ENCODE results near the gene STK39. TPM values are rescaled to one million over a fixed set of nuclear protein-coding genes. Genes with fewer than 3 reads are reported as not detected.

STK39 gene
- total RNA-seq, 2 donors from 2014 or later = 21.5 to 27.9 TPM

GRCh38 chr2:167940734-167941507 lies 306.5 kb downstream of the STK39 start:
- ATAC-seq (replicated peaks) = no peak
- Mint-ChIP-seq H3K27ac (no peak overlapping the region), H3K4me1 (no peaks in the 10 kb centered on the region), H3K27me3 (peaks cover 5% of the 10 kb centered on the region), H3K4me3 (no peak overlapping the region), H3K36me3 (ENCODE audit: low read depth) (no peaks in the 10 kb centered on the region), H3K9me3 (no peaks in the 10 kb centered on the region)

DNA sequence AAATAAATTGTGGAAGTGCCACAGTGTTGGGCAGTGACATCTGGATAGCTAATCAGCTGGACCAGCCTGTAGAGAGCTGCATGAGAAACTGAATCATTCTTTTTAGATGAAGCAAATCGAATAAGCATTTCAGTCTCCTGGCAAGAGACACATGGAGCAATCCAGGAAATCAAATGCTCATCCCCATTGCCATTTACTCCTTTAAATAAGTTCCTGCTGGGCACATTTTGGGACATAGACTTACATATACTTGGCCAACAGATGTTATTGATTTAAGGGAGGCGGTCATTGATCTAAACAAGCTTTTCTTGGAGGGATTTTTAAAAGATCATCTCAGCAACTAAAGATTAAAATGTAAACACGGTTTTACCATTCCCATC lies 307.1 kb downstream of the STK39 start:
- Mint-ChIP-seq H3K4me3 (no peak overlapping the region), H3K36me3 (ENCODE audit: low read depth) (no peaks in the 10 kb centered on the region), H3K4me1 (no peaks in the 10 kb centered on the region), H3K27ac (no peak overlapping the region), H3K27me3 (peaks cover 5% of the 10 kb centered on the region), H3K9me3 (no peaks in the 10 kb centered on the region)
- ATAC-seq (replicated peaks) = no peak

- no peaks in the 10 kb centered on the region for H3K9me3 Mint-ChIP-seq
- H3K27ac Mint-ChIP-seq = no peak overlapping the region
- H3K27me3 Mint-ChIP-seq = peaks cover 5% of the 10 kb centered on the region
- no peak for ATAC-seq (replicated peaks)
- H3K36me3 Mint-ChIP-seq (ENCODE audit: low read depth) = no peaks in the 10 kb centered on the region
- no peaks in the 10 kb centered on the region for H3K4me1 Mint-ChIP-seq
- H3K4me3 Mint-ChIP-seq = no peak overlapping the region
These were observed 307.7 kb downstream of the STK39 start for GRCh38 chr2:167939514-167940345.

DNA sequence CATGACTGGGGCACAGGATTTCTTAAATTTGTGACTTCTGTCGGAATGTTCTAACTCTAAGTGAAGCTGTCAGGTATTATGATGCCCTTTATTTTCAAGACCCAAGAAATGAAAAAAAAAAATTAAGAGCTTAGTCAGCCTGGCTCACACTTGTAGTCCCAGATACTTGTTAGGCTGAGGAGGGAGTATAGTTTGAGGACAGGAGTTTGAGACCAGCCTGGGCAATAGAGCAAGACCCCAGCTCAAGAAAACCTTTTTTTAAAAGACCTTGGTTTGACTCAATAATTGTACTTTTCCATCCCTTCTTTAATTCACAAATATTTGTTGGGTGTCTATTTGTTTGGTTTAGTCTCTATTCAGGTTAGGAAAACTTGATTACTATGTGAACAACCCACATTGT lies 310.0 kb downstream of the STK39 start:
- no peaks in the 10 kb centered on the region for H3K4me1 Mint-ChIP-seq
- H3K9me3 Mint-ChIP-seq = no peaks in the 10 kb centered on the region
- H3K36me3 Mint-ChIP-seq (ENCODE audit: low read depth) = no peaks in the 10 kb centered on the region
- peaks cover 5% of the 10 kb centered on the region for H3K27me3 Mint-ChIP-seq
- ATAC-seq (replicated peaks) = no peak
- H3K4me3 Mint-ChIP-seq = no peak overlapping the region
- H3K27ac Mint-ChIP-seq = no peak overlapping the region

DNA sequence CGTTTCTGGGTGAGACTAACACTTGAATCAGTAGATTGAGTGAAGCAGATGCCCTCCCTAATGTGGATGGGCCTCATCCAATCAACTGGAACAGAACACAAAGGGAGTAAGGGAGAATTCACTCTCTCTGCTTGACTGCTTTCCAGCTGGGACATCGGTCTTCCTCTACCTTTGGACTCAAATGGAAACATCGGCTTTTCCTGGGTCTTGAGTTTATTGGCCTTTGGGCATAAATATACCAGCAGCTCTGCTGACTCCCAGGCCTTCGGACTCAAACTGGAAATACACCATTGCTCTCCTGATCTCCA lies 311.6 kb downstream of the STK39 start:
- no peaks in the 10 kb centered on the region for H3K27me3 Mint-ChIP-seq
- ATAC-seq (replicated peaks) = no peak
- no peak overlapping the region for H3K4me3 Mint-ChIP-seq
- no peaks in the 10 kb centered on the region for H3K4me1 Mint-ChIP-seq
- no peaks in the 10 kb centered on the region for H3K9me3 Mint-ChIP-seq
- H3K36me3 Mint-ChIP-seq (ENCODE audit: low read depth) = no peaks in the 10 kb centered on the region
- no peak overlapping the region for H3K27ac Mint-ChIP-seq

DNA sequence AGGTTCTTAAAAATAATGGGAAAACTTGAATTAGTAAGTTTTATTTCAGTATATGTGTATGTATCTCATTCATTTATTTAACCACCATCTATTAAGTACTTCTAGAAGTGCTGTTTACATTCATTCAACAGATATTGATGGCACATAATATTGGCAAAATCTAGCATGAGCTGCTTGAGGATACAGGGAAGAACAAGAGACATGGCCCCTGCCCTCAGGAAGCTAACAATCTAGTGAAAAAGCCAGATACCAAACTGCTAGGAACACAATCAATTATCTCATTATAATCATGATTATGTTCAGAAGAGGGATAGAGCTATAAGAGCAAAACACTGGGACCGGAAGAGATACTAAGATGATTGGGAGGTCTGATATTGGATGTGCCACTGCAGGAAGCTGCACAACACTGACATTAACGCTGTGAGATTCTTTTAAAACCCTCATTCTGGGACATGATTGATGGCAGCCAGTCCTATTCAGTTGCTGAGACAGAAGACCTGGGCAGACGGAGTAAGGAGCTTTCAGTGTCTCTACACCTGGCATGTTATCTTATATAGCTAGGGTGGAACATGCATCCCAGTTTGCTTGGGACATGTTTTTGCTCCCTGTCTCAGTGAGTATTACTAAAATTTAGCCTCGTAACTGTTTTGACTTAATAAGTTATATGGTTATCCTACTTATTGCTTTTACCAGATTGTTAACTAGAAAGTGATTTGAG lies 314.1 kb downstream of the STK39 start:
- Mint-ChIP-seq H3K27ac (no peak overlapping the region), H3K4me3 (no peak overlapping the region), H3K36me3 (ENCODE audit: low read depth) (no peaks in the 10 kb centered on the region), H3K4me1 (no peaks in the 10 kb centered on the region), H3K9me3 (no peaks in the 10 kb centered on the region), H3K27me3 (no peaks in the 10 kb centered on the region)
- ATAC-seq (replicated peaks) = no peak

DNA sequence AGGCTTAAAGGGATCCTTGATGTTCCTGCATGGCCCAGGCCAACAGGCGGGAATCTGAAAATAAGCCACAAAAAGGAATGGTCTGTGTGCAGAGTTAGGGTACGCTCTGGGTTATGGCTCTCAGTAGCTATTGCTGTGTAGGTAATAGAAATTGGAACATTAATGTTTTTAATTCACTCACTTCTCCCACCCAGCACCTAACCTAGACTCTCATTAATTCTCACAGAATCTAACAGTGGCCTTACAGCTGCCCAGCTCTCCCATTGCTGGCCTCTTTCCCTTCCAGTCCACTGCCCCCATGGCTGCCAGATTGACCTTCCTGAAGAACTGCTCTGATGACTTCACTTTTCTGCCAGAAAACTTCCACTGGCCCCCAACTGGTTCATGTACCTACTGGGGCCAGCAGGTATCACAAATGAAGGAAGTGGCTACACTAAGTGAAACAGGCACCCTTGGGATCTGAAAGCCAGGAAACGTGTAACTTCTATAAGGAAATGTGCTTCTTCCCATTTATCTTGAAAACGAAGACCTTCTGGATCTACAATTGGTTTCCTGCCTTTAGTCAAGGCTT lies 315.2 kb downstream of the STK39 start:
- no peak overlapping the region for H3K4me3 Mint-ChIP-seq
- H3K36me3 Mint-ChIP-seq (ENCODE audit: low read depth) = no peaks in the 10 kb centered on the region
- H3K27ac Mint-ChIP-seq = no peak overlapping the region

GRCh38 chr2:167929484-167929883 lies 317.9 kb downstream of the STK39 start:
- Mint-ChIP-seq H3K9me3 (no peaks in the 10 kb centered on the region), H3K36me3 (ENCODE audit: low read depth) (no peaks in the 10 kb centered on the region), H3K27ac (no peak overlapping the region), H3K4me1 (no peaks in the 10 kb centered on the region), H3K27me3 (peaks cover 5% of the 10 kb centered on the region), H3K4me3 (no peak overlapping the region)
- no peak for ATAC-seq (replicated peaks)

More for the DNA sequence above, 315.2 kb downstream of the STK39 start:
- H3K27me3 Mint-ChIP-seq = no peaks in the 10 kb centered on the region
- no peaks in the 10 kb centered on the region for H3K4me1 Mint-ChIP-seq
- no peak for ATAC-seq (replicated peaks)
- H3K9me3 Mint-ChIP-seq = no peaks in the 10 kb centered on the region

DNA sequence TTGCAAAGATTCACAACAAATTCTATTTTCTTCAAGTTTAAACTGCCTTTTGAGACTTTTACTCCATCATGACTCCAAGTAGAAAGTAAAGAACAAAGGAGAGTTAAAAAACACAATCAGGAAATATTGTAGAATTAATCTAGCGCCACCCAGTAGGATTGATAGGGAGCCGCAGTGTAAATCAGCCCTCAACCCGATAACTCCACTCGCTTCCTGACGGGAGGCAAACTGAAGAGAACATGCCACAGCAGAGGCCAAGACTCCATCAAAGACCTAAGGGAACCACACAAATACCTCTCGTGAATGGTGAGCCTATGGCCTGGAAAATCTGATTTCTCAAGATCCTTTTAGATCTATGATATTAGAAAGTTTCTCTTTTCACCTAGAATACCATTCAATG lies 319.0 kb downstream of the STK39 start:
- ATAC-seq (replicated peaks) = no peak
- no peaks in the 10 kb centered on the region for H3K4me1 Mint-ChIP-seq
- peaks cover 5% of the 10 kb centered on the region for H3K27me3 Mint-ChIP-seq
- no peaks in the 10 kb centered on the region for H3K9me3 Mint-ChIP-seq
- H3K27ac Mint-ChIP-seq = no peak overlapping the region
- H3K4me3 Mint-ChIP-seq = no peak overlapping the region
- no peaks in the 10 kb centered on the region for H3K36me3 Mint-ChIP-seq (ENCODE audit: low read depth)

GRCh38 chr2:167925758-167926157 lies 321.6 kb downstream of the STK39 start:
- H3K4me1 Mint-ChIP-seq = no peaks in the 10 kb centered on the region
- no peak for ATAC-seq (replicated peaks)
- H3K36me3 Mint-ChIP-seq (ENCODE audit: low read depth) = no peaks in the 10 kb centered on the region
- H3K27me3 Mint-ChIP-seq = peaks cover 5% of the 10 kb centered on the region
- no peaks in the 10 kb centered on the region for H3K9me3 Mint-ChIP-seq
- H3K4me3 Mint-ChIP-seq = no peak overlapping the region
- H3K27ac Mint-ChIP-seq = no peak overlapping the region

DNA sequence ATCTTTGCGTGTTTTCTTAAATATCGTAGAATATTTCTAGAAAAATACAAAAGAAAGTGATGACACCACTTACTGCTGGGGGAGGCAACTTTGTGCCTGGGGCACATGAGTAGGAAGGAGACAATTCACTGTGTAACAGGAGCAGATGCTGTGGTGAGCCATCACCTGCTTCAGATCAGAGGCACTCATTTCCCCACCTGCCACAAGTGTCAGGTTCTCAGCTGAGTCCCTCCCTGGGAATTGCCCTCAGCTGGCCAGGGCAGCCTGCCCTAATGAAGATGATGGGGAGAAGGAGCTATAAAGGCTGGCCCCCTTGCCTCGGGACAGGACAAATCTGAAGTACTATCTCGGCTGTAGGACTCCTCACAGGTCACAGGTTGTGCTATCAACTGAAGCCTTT lies 322.8 kb downstream of the STK39 start:
- Mint-ChIP-seq H3K27me3 (peaks cover 5% of the 10 kb centered on the region), H3K4me3 (no peak overlapping the region), H3K9me3 (no peaks in the 10 kb centered on the region), H3K36me3 (ENCODE audit: low read depth) (no peaks in the 10 kb centered on the region), H3K27ac (no peak overlapping the region), H3K4me1 (no peaks in the 10 kb centered on the region)
- ATAC-seq (replicated peaks) = no peak

DNA sequence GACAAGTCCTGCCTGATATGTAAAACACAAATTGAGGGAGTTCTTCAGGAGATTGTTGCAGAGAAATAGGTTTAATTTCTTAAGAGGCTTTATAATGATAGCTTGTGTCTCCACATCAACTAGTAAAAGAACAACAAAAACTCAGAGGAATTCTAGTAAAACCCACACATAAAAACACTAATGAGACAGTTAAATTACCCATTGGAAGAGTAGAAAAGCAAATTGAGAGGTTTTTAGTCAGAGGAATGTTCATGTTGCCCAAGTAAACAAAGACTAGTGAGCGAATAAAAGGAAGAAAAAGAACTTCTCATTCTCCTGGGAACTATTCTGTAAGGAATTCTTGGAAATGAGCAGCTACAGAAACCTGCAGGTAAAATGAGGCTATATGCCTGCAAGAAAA lies 330.6 kb downstream of the STK39 start:
- no peak for ATAC-seq (replicated peaks)
- H3K27ac Mint-ChIP-seq = no peak overlapping the region
- no peak overlapping the region for H3K4me3 Mint-ChIP-seq
- H3K9me3 Mint-ChIP-seq = no peaks in the 10 kb centered on the region
- H3K4me1 Mint-ChIP-seq = no peaks in the 10 kb centered on the region
- H3K27me3 Mint-ChIP-seq = peaks cover 16% of the 10 kb centered on the region
- no peaks in the 10 kb centered on the region for H3K36me3 Mint-ChIP-seq (ENCODE audit: low read depth)

DNA sequence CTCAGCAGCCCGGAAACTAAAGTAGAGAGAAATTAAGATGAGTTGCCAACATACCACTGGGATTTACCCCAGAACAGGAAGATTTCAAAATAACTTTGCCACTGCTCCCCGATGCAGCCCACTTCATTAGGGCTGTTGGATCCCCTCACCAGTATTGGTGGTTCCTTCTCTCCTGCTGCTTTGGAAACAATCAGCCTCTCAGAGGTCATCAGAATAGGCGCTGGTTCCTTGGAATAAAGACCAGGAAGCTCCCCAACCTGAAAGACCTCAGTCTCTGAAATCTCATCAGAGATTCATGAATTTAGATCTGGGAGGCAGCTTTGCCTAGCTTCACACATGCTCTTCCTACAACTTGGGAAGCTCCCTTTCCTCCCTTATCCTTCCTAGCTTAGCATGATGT lies 332.4 kb downstream of the STK39 start:
- Mint-ChIP-seq H3K36me3 (ENCODE audit: low read depth) (no peaks in the 10 kb centered on the region), H3K4me1 (no peaks in the 10 kb centered on the region), H3K9me3 (no peaks in the 10 kb centered on the region), H3K27me3 (peaks cover 23% of the 10 kb centered on the region), H3K4me3 (no peak overlapping the region), H3K27ac (no peak overlapping the region)
- ATAC-seq (replicated peaks) = no peak

DNA sequence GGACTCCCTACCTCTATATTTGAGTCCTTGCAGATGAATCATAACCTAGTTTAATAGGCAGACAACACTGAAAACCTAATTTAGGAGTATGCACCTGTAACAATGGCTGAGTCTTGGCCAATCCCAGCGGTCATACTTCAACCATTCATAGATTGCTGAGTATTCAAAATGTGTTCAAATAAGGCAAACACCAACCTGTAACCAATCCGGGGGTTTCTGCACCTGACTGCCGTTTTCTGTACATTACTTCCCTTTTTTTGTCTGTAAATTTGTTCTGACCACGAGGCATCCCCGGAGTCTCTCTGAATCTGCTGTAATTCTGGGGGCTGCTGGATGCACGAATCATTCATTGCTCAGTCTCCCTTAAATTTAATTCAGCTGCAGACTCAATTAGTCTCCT lies 338.6 kb downstream of the STK39 start:
- H3K27me3 Mint-ChIP-seq = peaks cover 16% of the 10 kb centered on the region
- no peaks in the 10 kb centered on the region for H3K36me3 Mint-ChIP-seq (ENCODE audit: low read depth)
- H3K27ac Mint-ChIP-seq = no peak overlapping the region
- ATAC-seq (replicated peaks) = no peak
- H3K9me3 Mint-ChIP-seq = no peaks in the 10 kb centered on the region
- H3K4me3 Mint-ChIP-seq = no peak overlapping the region
- H3K4me1 Mint-ChIP-seq = no peaks in the 10 kb centered on the region

Data from activated T-helper 17 cell treated with anti-CD3 and anti-CD28 coated beads, Interleukin-2, amount 50 U/mL, for 72 hours (primary cell).